Forelimb muscle (tissue), 1 donor: ENCODE data around the gene MPIG6B. TPM values are rescaled to one million over a fixed set of nuclear protein-coding genes. Genes with fewer than 3 reads are reported as not detected.

Experiments
- DNase-seq: peaks from one replicate; pipeline ENCODE4 v3.0.0-alpha.2; 2013; ENCODE audit warnings: low read depth
- polyA plus RNA-seq: library from polyadenylated mRNA; unstranded; fragments of 120-200 nt; gene quantifications from one replicate; pipeline ENCODE4 v1.2.1, GENCODE V29; 2013; ENCODE audit not compliant: insufficient read length

Gene MPIG6B, protein sequence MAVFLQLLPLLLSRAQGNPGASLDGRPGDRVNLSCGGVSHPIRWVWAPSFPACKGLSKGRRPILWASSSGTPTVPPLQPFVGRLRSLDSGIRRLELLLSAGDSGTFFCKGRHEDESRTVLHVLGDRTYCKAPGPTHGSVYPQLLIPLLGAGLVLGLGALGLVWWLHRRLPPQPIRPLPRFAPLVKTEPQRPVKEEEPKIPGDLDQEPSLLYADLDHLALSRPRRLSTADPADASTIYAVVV
- polyA plus RNA-seq: 1.2 TPM

DNA sequence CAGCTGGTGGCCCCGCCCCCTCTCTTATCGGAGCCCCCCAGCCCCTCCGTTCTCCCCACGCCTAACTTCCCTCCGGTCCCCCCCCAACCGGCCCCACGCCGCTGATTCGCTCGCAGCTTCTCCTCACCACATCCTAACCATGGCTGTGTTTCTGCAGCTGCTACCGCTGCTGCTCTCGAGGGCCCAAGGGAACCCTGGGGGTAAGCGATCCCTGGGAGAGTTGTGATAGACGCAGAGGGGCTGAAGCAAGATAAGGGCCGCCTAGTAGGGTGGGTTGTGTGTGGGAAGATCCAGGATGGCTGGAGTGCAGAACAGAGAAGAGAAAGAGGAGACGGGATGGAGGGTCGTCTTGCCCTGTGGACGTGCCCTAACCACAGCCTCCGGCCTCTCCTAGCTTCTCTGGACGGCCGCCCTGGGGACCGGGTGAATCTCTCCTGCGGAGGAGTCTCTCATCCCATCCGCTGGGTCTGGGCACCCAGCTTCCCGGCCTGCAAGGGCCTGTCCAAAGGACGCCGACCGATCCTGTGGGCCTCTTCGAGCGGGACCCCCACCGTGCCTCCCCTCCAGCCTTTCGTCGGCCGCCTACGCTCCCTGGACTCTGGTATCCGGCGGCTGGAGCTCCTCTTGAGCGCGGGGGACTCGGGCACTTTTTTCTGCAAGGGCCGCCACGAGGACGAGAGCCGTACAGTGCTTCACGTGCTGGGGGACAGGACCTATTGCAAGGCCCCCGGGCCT is at the start of gene MPIG6B:
Gene MPIG6B, plus strand, starts transcription at position 129 of the 735 bp plus-strand sequence. Its CDS starts 11 bp downstream, at position 140.
- no peak for DNase-seq

DNA sequence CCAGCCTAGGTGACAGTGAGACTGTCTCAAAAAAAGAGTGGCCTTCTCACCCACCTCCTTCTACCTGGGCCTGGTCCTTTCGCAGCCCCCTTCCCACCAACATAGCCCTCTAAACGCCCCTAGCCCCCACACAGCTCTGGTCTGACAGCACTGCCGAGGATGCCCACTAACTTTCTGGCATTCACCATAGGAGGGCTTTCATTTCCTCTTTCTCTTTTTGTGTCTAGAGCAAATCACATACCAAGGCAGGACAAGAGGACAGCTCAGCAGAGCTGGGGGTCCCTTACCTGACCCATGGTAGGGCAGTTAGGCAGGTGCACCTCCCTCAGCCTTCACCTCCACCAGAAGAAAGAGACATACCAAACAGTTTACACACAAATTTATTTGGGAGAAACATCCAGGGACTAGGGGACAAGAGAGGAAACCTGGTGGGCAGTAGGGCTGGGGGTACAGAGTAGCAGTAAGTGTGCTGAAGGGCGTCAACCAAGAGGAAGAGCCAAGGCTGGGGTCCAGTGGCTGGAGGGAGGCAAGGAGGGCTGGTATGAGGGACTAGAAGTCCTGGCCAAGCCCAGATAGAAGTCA is 46.8 kb upstream of the MPIG6B start:
- DNase-seq: no peak

DNA sequence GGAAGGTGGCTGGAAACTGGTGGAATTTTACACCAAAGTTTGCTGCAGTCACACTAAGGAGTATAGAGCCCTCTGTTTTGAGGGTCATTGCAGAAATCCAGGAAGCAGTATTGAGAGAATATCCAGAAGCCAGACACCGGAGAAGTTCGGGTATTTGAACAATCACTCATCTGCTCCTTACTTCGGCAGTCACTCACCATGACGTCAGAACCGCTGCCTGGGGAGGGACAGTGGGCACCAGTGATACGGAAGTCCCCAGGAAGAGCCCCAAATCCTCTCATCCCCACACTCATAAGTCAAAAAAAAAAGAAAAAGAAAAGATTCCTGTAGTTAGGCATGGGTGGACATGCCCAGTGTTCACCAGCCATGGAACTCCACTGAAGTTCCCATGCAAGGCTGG is 46.3 kb upstream of the MPIG6B start:
- no peak for DNase-seq

DNA sequence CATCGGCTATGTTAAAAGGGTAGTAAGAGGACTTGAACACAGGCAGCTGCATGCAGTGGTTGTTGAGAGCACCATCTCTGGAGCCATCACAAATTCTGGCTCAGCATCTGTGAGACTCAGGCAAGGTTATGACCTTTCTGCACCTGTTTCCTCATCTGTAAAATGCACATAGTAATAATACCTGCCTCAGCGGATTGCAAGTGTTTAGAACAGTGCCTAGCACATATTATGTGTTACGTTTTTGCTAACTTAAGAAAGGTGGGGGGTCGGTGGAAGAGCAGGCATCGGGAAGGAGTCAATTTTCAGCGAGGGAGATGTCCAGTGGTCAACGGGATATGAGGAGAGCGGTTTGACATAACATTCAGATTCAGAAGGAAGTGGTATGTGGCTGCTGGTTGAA is 45.2 kb upstream of the MPIG6B start:
- DNase-seq: no peak

DNA sequence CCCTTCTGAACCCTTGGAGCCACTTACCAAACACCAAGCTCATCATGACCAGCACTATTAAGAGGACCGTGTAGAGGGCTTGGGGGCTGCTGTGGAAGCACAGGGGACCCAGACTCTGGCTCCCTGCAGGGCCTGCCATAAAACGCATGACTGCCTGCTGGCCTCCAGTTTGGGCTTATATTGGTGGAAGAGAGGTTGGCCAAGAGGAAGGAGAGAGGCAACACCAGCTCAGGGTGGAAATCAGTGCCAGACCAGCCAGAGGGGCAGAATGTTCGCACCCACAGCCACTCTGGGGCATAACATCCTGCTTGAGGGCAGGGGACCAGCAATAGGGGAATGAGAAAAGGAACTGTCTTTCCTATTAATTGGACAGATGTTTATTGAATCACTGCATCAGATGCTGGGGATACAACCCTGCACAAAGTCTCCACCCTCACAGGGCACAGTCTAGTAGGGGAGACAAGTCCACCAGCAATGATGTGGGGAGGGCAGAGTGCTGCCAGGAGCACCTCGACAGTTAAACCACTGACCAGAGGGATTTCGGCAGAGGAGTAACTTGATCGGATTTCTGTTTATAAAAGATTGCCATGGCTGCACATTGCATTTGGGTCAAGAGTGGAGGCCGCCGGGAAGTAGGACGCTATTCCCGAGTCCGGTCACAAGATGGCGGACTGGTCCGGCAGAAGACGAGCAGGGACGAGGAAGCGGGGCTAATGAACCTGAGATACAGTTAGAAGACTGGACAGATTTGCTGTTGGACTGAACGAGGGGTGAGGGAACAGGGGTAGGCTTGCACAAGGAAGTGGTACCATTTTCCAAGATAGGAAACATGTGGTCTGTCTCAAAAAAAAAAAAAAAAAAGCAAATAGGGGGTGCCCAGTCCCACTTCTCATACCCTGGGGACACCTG is 42.7 kb upstream of the MPIG6B start, which contains the start of gene LY6G5C:
Gene LY6G5C, minus strand, starts transcription at position 842 of the 909 bp plus-strand sequence. Its CDS starts 694 bp downstream, at position 148.
- peak; percentile 77 for DNase-seq

DNA sequence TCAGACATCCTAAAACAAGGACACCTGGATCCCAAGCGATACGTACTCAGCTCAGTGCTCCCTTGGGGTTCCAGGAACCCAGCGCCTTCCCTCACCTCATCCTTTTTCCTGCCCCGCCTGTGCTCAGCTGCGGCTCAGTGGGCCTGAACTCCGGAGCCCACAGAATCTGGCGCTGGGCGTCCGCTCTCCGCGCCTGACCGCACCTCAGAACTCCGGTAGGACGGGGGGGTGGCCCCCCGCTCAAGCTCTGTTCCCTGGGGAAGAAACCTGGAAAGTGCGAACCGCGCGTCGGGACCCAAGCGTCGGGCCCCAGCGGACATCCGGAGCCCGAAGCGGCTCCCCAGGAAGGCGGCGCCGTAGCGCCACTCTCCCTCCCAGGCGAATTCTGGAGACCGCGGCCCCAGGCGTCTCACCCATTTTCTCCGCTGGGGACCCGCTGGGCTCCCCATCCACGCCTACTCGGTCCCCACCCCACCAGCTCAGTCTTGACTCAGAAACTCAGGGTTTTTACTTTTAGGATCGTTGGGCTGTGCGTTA is 42.0 kb upstream of the MPIG6B start:
- DNase-seq: no peak

- no peak for DNase-seq
Measured at GRCh38 chr6:31683591-31683990, 39.6 kb upstream of the MPIG6B start.

GRCh38 chr6:31686483-31686882 is 36.7 kb upstream of the MPIG6B start:
- DNase-seq: no peak

GRCh38 chr6:31687321-31687720 is 35.9 kb upstream of the MPIG6B start:
- DNase-seq: no peak

- no peak for DNase-seq
Measured at GRCh38 chr6:31687860-31688693, 35.1 kb upstream of the MPIG6B start.

GRCh38 chr6:31689249-31690110 is 33.7 kb upstream of the MPIG6B start:
- no peak for DNase-seq

GRCh38 chr6:31690231-31691077 is 32.7 kb upstream of the MPIG6B start:
- DNase-seq: no peak

GRCh38 chr6:31691078-31691463 is 32.1 kb upstream of the MPIG6B start:
- no peak for DNase-seq

DNA sequence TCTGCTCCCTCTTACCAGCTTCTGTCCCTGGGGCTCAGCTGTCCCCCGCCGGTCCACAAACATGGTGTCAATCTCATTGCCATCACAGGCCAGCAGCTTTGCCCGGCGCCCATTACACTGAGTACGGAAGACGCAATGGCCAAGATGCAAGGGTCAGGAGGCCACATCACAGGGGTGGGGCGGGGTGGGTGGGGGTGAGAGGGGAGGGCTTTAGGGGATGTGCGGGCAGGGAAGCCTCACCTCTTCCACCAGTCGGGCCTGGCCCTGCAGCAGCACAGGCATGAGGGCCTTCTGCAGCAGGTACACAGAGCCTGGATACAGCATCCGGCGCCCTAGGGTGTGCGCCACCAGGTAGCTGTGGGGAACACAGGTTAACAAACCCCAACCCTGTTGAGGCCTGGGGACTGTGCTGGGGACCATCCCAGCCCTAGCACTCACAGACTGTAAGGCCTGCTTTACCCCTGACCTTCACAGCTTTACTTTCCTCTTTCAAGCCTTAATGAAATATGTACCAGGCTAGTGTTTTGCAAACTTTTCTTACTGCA is 31.5 kb upstream of the MPIG6B start:
- DNase-seq: no peak

DNA sequence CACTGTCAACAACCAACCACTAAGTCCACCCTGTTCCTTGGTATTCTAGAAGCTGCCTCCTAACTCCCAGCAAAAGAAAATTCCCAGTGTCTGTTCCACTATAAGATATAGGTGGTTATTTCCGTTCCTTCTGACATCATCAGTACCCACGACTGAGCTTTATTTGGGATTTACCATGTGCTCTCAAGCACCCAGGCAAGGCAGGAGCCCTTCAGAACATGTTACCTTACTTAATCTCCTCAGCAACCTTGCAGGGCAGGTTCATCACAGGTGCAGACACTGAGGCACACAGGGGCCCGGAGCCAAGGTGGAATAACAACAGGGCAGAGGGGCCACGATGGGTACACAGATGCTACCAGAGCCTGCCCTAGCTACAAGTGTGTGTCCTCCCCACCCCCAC is 30.8 kb upstream of the MPIG6B start:
- DNase-seq: no peak

- DNase-seq: no peak
Measured at GRCh38 chr6:31692886-31693285, 30.3 kb upstream of the MPIG6B start.

- no peak for DNase-seq
Measured at GRCh38 chr6:31693535-31693934, 29.6 kb upstream of the MPIG6B start.

GRCh38 chr6:31697555-31697954 is 25.6 kb upstream of the MPIG6B start:
- no peak for DNase-seq
